ENCODE results near the gene EXPH5.

Gene EXPH5

GRCh38 chr11:108508653-108509593, 84.6 kb downstream of the EXPH5 start:
- no peak for DNase-seq

- DNase-seq: no peak
Observed at GRCh38 chr11:108501396-108501795, 92.2 kb downstream of the EXPH5 start.

- DNase-seq: no peak
Observed at GRCh38 chr11:108500721-108501120, 92.8 kb downstream of the EXPH5 start.

GRCh38 chr11:108500169-108500568, 93.4 kb downstream of the EXPH5 start:
- DNase-seq: no peak

GRCh38 chr11:108498816-108499408, 94.7 kb downstream of the EXPH5 start:
- DNase-seq: no peak

- DNase-seq: peak; percentile 84
Observed at GRCh38 chr11:108498046-108498815, 95.3 kb downstream of the EXPH5 start, which contains the start of gene POGLUT3. TSS of gene POGLUT3 (minus strand) at chr11:108498384. CDS start at chr11:108498366, 18 bp downstream.

- peak; percentile 92 for DNase-seq
Observed at GRCh38 chr11:108497317-108498045, 96.1 kb downstream of the EXPH5 start.

- peak; percentile 10 for DNase-seq
Observed at GRCh38 chr11:108496643-108497256, 96.8 kb downstream of the EXPH5 start.

- no peak for DNase-seq
Observed at GRCh38 chr11:108495326-108495725, 98.2 kb downstream of the EXPH5 start.

- no peak for DNase-seq
Observed at GRCh38 chr11:108494182-108494581, 99.4 kb downstream of the EXPH5 start.

GRCh38 chr11:108491936-108492335, 101.6 kb downstream of the EXPH5 start:
- DNase-seq: no peak

GRCh38 chr11:108486828-108487227, 106.7 kb downstream of the EXPH5 start:
- DNase-seq: no peak

GRCh38 chr11:108486331-108486730, 107.2 kb downstream of the EXPH5 start:
- DNase-seq: no peak

GRCh38 chr11:108483163-108483562, 110.4 kb downstream of the EXPH5 start:
- DNase-seq: no peak

GRCh38 chr11:108474664-108475463, 118.7 kb downstream of the EXPH5 start:
- DNase-seq: no peak

GRCh38 chr11:108472681-108473080, 120.9 kb downstream of the EXPH5 start:
- DNase-seq: no peak

- DNase-seq: peak; percentile 21
Observed at GRCh38 chr11:108468478-108468864, 125.1 kb downstream of the EXPH5 start.

- peak; percentile 99 for DNase-seq
Observed at GRCh38 chr11:108467091-108467823, 126.3 kb downstream of the EXPH5 start, which contains the start of gene C11orf65. TSS of gene C11orf65 (minus strand) at chr11:108467529. CDS start at chr11:108461559, 5,970 bp downstream.

- DNase-seq: peak; percentile 21
Observed at GRCh38 chr11:108466405-108466804, 127.2 kb downstream of the EXPH5 start.
